Stromal cell of bone marrow (primary cell): ENCODE results near the gene RNF115.
A peak's percentile ranks its signal among the peaks of the same experiment; 100 is the strongest.
"Not testable (repeated sequence)": the region's sequence is repeated elsewhere in the genome, so short reads cannot be mapped to it uniquely, and the experiment has no call there.

Experiments
- DNase-seq: peaks from one replicate; pipeline ENCODE4 v3.0.0-alpha.2; 2012; ENCODE audit warnings: low read depth

Gene RNF115

GRCh38 chr1:145777357-145778145, 46.3 kb downstream of the RNF115 start:
- DNase-seq, result no peak

- DNase-seq, result no peak
These were observed 50.5 kb downstream of the RNF115 start for GRCh38 chr1:145773423-145773822.

GRCh38 chr1:145771056-145771455, 52.8 kb downstream of the RNF115 start:
- DNase-seq, result no peak

- not testable (repeated sequence) for DNase-seq
These were observed 55.9 kb downstream of the RNF115 start for GRCh38 chr1:145768004-145768403.

- not testable (repeated sequence) for DNase-seq
These were observed 57.0 kb downstream of the RNF115 start for GRCh38 chr1:145766926-145767325.

- not testable (repeated sequence) for DNase-seq
These were observed 58.1 kb downstream of the RNF115 start for GRCh38 chr1:145765585-145766360.

GRCh38 chr1:145765127-145765526, 58.8 kb downstream of the RNF115 start:
- DNase-seq, result not testable (repeated sequence)

- DNase-seq, result not testable (repeated sequence)
These were observed 59.5 kb downstream of the RNF115 start for GRCh38 chr1:145764231-145764940.

GRCh38 chr1:145762001-145762400, 61.9 kb downstream of the RNF115 start:
- not testable (repeated sequence) for DNase-seq

- not testable (repeated sequence) for DNase-seq
These were observed 62.4 kb downstream of the RNF115 start for GRCh38 chr1:145761498-145761897.

GRCh38 chr1:145760395-145760949, 63.4 kb downstream of the RNF115 start:
- not testable (repeated sequence) for DNase-seq

- no peak for DNase-seq
These were observed 64.2 kb downstream of the RNF115 start for GRCh38 chr1:145759721-145760120.

- DNase-seq, result no peak
These were observed 65.3 kb downstream of the RNF115 start for GRCh38 chr1:145758575-145758974.

- DNase-seq, result no peak
These were observed 65.8 kb downstream of the RNF115 start for GRCh38 chr1:145758116-145758515.

GRCh38 chr1:145757420-145757819, 66.5 kb downstream of the RNF115 start:
- no peak for DNase-seq

GRCh38 chr1:145751491-145752037, 72.3 kb downstream of the RNF115 start:
- peak; percentile 91 for DNase-seq

GRCh38 chr1:145750426-145750825, 73.5 kb downstream of the RNF115 start:
- DNase-seq, result no peak

- DNase-seq, result no peak
These were observed 76.3 kb downstream of the RNF115 start for GRCh38 chr1:145747398-145748247.

- no peak for DNase-seq
These were observed 83.6 kb downstream of the RNF115 start for GRCh38 chr1:145740269-145740668.

GRCh38 chr1:145736191-145736590, 87.7 kb downstream of the RNF115 start:
- no peak for DNase-seq

- DNase-seq, result no peak
These were observed 93.0 kb downstream of the RNF115 start for GRCh38 chr1:145730900-145731299.
